HepG2 (cell line): ENCODE measurements around the gene CAMK1D. TPM values are rescaled to one million over a fixed set of nuclear protein-coding genes. Genes with fewer than 3 reads are reported as not detected.

Experiments
- AHDC1 ChIP-seq: sonication (generic); formaldehyde crosslinking; IDR thresholded peaks from 2 replicates; pipeline ENCODE4 v1.5.1; 2020; ENCODE audit warnings: mild to moderate bottlenecking, missing genetic modification reagents, borderline replicate concordance
- BCL6 ChIP-seq: IDR thresholded peaks from 2 replicates; pipeline ENCODE4 v1.6.1; 2016; ENCODE audit warnings: missing genetic modification reagents, missing compliant biosample characterization
- FOXK1 ChIP-seq: sonication (generic); formaldehyde crosslinking; IDR thresholded peaks from 2 replicates; pipeline ENCODE4 v1.4.0; 2020; ENCODE audit warnings: low read depth, missing genetic modification reagents, borderline replicate concordance
- FOXO1 ChIP-seq: sonication (generic); formaldehyde crosslinking; IDR thresholded peaks from 2 replicates; pipeline ENCODE4 v1.4.0; 2020; ENCODE audit warnings: missing genetic modification reagents
- FOXP1 ChIP-seq, 2 experiments: fragments of 450-650 bp in 1 of 2; IDR thresholded peaks; 2 replicates each; pipeline ENCODE4 v1.6.1; 2017 to 2018; ENCODE audit warnings: antibody characterized with exemption in 1 of 2
- MED1 ChIP-seq: sonication (generic); formaldehyde crosslinking; IDR thresholded peaks from 2 replicates; pipeline ENCODE4 v1.4.0; 2020; ENCODE audit warnings: missing genetic modification reagents
- MIER2 ChIP-seq: IDR thresholded peaks from 2 replicates; pipeline ENCODE4 v1.6.1; 2016; ENCODE audit warnings: missing biosample characterization, missing genetic modification reagents
- NR0B2 ChIP-seq: sonication (generic); formaldehyde crosslinking; IDR thresholded peaks from 2 replicates; pipeline ENCODE4 v1.4.0; 2020; ENCODE audit warnings: mild to moderate bottlenecking, missing genetic modification reagents
- RARA ChIP-seq: IDR thresholded peaks from 2 replicates; pipeline ENCODE4 v1.6.1; 2016; ENCODE audit warnings: missing genetic modification reagents, missing compliant biosample characterization
- RXRB ChIP-seq: IDR thresholded peaks from 2 replicates; pipeline ENCODE4 v1.6.1; 2016; ENCODE audit warnings: borderline replicate concordance, missing genetic modification reagents, missing compliant biosample characterization
- SALL1 ChIP-seq: sonication (generic); formaldehyde crosslinking; IDR thresholded peaks from 2 replicates; pipeline ENCODE4 v1.8.0; 2022; ENCODE audit warnings: mild to moderate bottlenecking, missing genetic modification reagents
- SKIL ChIP-seq: sonication (generic); formaldehyde crosslinking; IDR thresholded peaks from 2 replicates; pipeline ENCODE4 v1.8.0; 2022; ENCODE audit warnings: missing genetic modification reagents, mild to moderate bottlenecking, moderate library complexity, borderline replicate concordance
- SOX6 ChIP-seq, 2 experiments: fragments of 450-650 bp in 1 of 2; sonication (generic) in 1 of 2; formaldehyde crosslinking in 1 of 2; IDR thresholded peaks; 2 replicates each; pipeline versions ENCODE4 v1.4.0 to v1.6.1; 2017 to 2020; ENCODE audit warnings: antibody characterized with exemption in 1 of 2, mild to moderate bottlenecking in 1 of 2, missing genetic modification reagents in 1 of 2
- SPEN ChIP-seq: sonication (generic); formaldehyde crosslinking; IDR thresholded peaks from 2 replicates; pipeline ENCODE4 v1.5.1; 2020; ENCODE audit warnings: low read depth, mild to moderate bottlenecking, missing genetic modification reagents
- SYNCRIP ChIP-seq: fragments of 200-400 bp; formaldehyde crosslinking; IDR thresholded peaks from 2 replicates; pipeline ENCODE4 v1.6.1; 2018; ENCODE audit warnings: mild to moderate bottlenecking, low read depth, low read length; ENCODE audit not compliant: insufficient read depth
- ZMYM3 ChIP-seq: sonication (generic); formaldehyde crosslinking; IDR thresholded peaks from 2 replicates; pipeline ENCODE4 v1.5.1; 2020; ENCODE audit warnings: mild to moderate bottlenecking, missing genetic modification reagents
- ZNF10 ChIP-seq: sonication (generic); formaldehyde crosslinking; IDR thresholded peaks from 2 replicates; pipeline ENCODE4 v1.4.0; 2020; ENCODE audit warnings: mild to moderate bottlenecking, low read depth, missing genetic modification reagents, borderline replicate concordance
- ZNF460 ChIP-seq: sonication (generic); formaldehyde crosslinking; IDR thresholded peaks from 2 replicates; pipeline ENCODE4 v1.5.1; 2020; ENCODE audit warnings: missing genetic modification reagents, mild to moderate bottlenecking, borderline replicate concordance
- ZNF703 ChIP-seq: sonication (generic); formaldehyde crosslinking; IDR thresholded peaks from 2 replicates; pipeline ENCODE4 v1.5.1; 2020; ENCODE audit warnings: missing genetic modification reagents, mild to moderate bottlenecking, moderate library complexity, borderline replicate concordance
- ZNF850 ChIP-seq: sonication (generic); formaldehyde crosslinking; conservative IDR thresholded peaks from 2 replicates; pipeline ENCODE4 v1.9.0; 2021; ENCODE audit warnings: mild to moderate bottlenecking, missing genetic modification reagents
- ZZZ3 ChIP-seq: sonication (generic); formaldehyde crosslinking; IDR thresholded peaks from 2 replicates; pipeline ENCODE4 v1.4.0; 2020; ENCODE audit warnings: missing genetic modification reagents, mild to moderate bottlenecking, borderline replicate concordance
- polyA plus RNA-seq, 8 experiments: library from polyadenylated mRNA; depleted of rRNA in 3 of 8; stranded (reverse) in 7 of 8; unstranded in 1 of 8; fragments of >200 nt; fragmentation: Illumina TruSeq in 4 of 8; extraction: Trizol in 4 of 8; gene quantifications; 2 replicates each; pipeline versions ENCODE4 v1.2.1 to v1.2.3, GENCODE V29; 2011 to 2016; ENCODE audit warnings: low read depth in 4 of 8, missing spikeins in 1 of 8, mixed read lengths in 1 of 8; ENCODE audit not compliant: insufficient read depth in 1 of 8
- total RNA-seq, 5 experiments: library from RNA; depleted of rRNA; stranded (reverse); fragments of >200 nt; fragmentation: Illumina TruSeq; extraction: Trizol; gene quantifications; 2 replicates each; pipeline ENCODE4 v1.2.3, GENCODE V29; 2016; ENCODE audit warnings: low read depth in 1 of 5

CAMK1D gene
- total and polyA plus RNA-seq, 2 of the 13 experiments (the other 11 are each of a cell fraction or from before 2014, with no cell fraction given), result under 0.01 TPM; not detected in 1

GRCh38 chr10:12471135-12471534 is 121.8 kb downstream of the CAMK1D start (continued):
- TF ChIP-seq SKIL (CRISPR knock-in tag) (peak; percentile 60), ZNF703 (CRISPR knock-in tag) (no peak), FOXO1 (CRISPR knock-in tag) (peak; percentile 39; the same call in 1 of the 2 replicates), FOXK1 (CRISPR knock-in tag) (0 out of 2 replicates have a peak, but pooled peaks have one; percentile 22), SYNCRIP (no peak), ZMYM3 (CRISPR knock-in tag) (0 out of 2 replicates have a peak, but pooled peaks have one; percentile 23), ZNF850 (CRISPR knock-in tag) (no peak), SPEN (CRISPR knock-in tag) (peak; percentile 66; the same call in 1 of the 2 replicates), SOX6 (IDR thresholded peaks at IDR 0.05) (no peak), SOX6 (CRISPR knock-in tag; IDR thresholded peaks at IDR 0.05) (peak; percentile 41; the same call in 1 of the 2 replicates), BCL6 (peak; percentile 58), ZNF10 (CRISPR knock-in tag) (no peak), MED1 (CRISPR knock-in tag) (0 out of 2 replicates have a peak, but pooled peaks have one; percentile 12), ZNF460 (no peak), SALL1 (CRISPR knock-in tag) (peak; percentile 33; the same call in 1 of the 2 replicates), MIER2 (no peak), RXRB (CRISPR knock-in tag) (peak; percentile 31; the same call in 1 of the 2 replicates), AHDC1 (no peak), ZZZ3 (peak; percentile 53; the same call in 1 of the 2 replicates), NR0B2 (no peak), FOXP1 (IDR thresholded peaks at IDR 0.05) (no peak), FOXP1 (CRISPR knock-in tag; IDR thresholded peaks at IDR 0.05) (peak; percentile 79), RARA (CRISPR knock-in tag) (peak; percentile 80)
